ENCODE measurements around the gene JUNB. TPM values are rescaled to one million over a fixed set of nuclear protein-coding genes. Genes with fewer than 3 reads are reported as not detected.

Gene JUNB
- total and polyA plus RNA-seq, 2 of the 13 experiments (the other 11 are each of a cell fraction or from before 2014, with no cell fraction given) = 7.7 to 8.2 TPM

- TF ChIP-seq MLXIP (CRISPR knock-in tag; IDR thresholded peaks at IDR 0.05; ENCODE audit: borderline replicate concordance) = no peak
- TF ChIP-seq ZNF264 (CRISPR knock-in tag; IDR thresholded peaks at IDR 0.05) = 0 out of 2 replicates have a peak, but pooled peaks have one; percentile 34
- no peak for TF ChIP-seq ZNF737 (CRISPR knock-in tag; IDR thresholded peaks at IDR 0.05; ENCODE audit: borderline replicate concordance)
- no peak for TF ChIP-seq FIP1L1 (IDR thresholded peaks at IDR 0.05; ENCODE audit: borderline replicate concordance, insufficient read depth, low read depth, low read length)
- no peak for TF ChIP-seq ZNF275 (CRISPR knock-in tag; IDR thresholded peaks at IDR 0.05; ENCODE audit: borderline replicate concordance)
- no peak for TF ChIP-seq ZSCAN30 (CRISPR knock-in tag; IDR thresholded peaks at IDR 0.05)
- no peak; the same call in 1 of the 2 replicates for TF ChIP-seq ZBTB10 (CRISPR knock-in tag; IDR thresholded peaks at IDR 0.05; ENCODE audit: borderline replicate concordance)
- TF ChIP-seq ZNF615 (CRISPR knock-in tag; IDR thresholded peaks at IDR 0.05; ENCODE audit: borderline replicate concordance) = no peak
- TF ChIP-seq ZNF10 (CRISPR knock-in tag; IDR thresholded peaks at IDR 0.05; ENCODE audit: borderline replicate concordance, low read depth) = no peak
- no peak for TF ChIP-seq TARDBP (CRISPR knock-in tag; IDR thresholded peaks at IDR 0.05)
- no peak for TF ChIP-seq ATRX (CRISPR knock-in tag; IDR thresholded peaks at IDR 0.05; ENCODE audit: borderline replicate concordance)
- TF ChIP-seq ZNF549 (CRISPR knock-in tag; IDR thresholded peaks at IDR 0.05) = no peak
- no peak for TF ChIP-seq AGO1 (IDR thresholded peaks at IDR 0.05; ENCODE audit: low read depth, low read length, poor library complexity, severe bottlenecking)
- no peak for TF ChIP-seq MED13 (CRISPR knock-in tag; IDR thresholded peaks at IDR 0.05)
- TF ChIP-seq ZMYM4 (CRISPR knock-in tag; IDR thresholded peaks at IDR 0.05) = no peak
- TF ChIP-seq AKNA (CRISPR knock-in tag; IDR thresholded peaks at IDR 0.05; ENCODE audit: borderline replicate concordance) = no peak
Observed at GRCh38 chr19:12789904-12790619, 1.2 kb upstream of the JUNB start (continued).

All from HepG2 (cell line).